AG04450 (cell line): ENCODE measurements around the gene SAMD4A. TPM values are rescaled to one million over a fixed set of nuclear protein-coding genes. Genes with fewer than 3 reads are reported as not detected.

Experiments used
- CTCF ChIA-PET: fragments of 300-600, 350-600 bp; formaldehyde crosslinking; extraction: SDS; loops from one replicate; lab custom pipeline; 2022; ENCODE audit warnings: antibody characterized with exemption, inconsistent platforms; lab: Charles Lee
- POLR2A ChIA-PET: fragments of 350-600 bp; formaldehyde crosslinking; extraction: SDS; loops from one replicate; lab custom pipeline; 2021; ENCODE audit warnings: antibody characterized with exemption, inconsistent platforms; lab: Yijun Ruan, JAX
- DNase-seq: peaks from one replicate; pipeline ENCODE4 v3.0.0-alpha.2; 2011; ENCODE audit warnings: low read depth, low spot score
- H3K27ac ChIP-seq: one replicate; pipeline ENCODE4 v1.5.1; 2012; ENCODE audit warnings: low read depth, low read length, control low read depth
- H3K27me3 ChIP-seq: one replicate; pipeline ENCODE4 v1.6.0; 2012; ENCODE audit warnings: low read length; ENCODE audit not compliant: control insufficient read depth, insufficient read depth
- H3K4me3 ChIP-seq: 2 replicates; pipeline ENCODE4 v1.5.1; 2011; ENCODE audit warnings: mild to moderate bottlenecking, low read depth, low read length, control low read depth
- H3K9me3 ChIP-seq: 2 replicates; pipeline ENCODE4 v1.5.1; 2012; ENCODE audit warnings: low read length; ENCODE audit not compliant: control insufficient read depth, insufficient read depth
- polyA plus RNA-seq: library from polyadenylated mRNA; depleted of rRNA; stranded (reverse); fragments of >200 nt; gene quantifications from 2 replicates; pipeline ENCODE4 v1.2.3, GENCODE V29; 2011
- TF ChIP-seq, protein P1 (sequence below): IDR thresholded peaks from 2 replicates; pipeline ENCODE4 v1.5.1; 2011; ENCODE audit warnings: low read depth, low read length, control low read depth, inconsistent platforms

SAMD4A gene
- polyA plus RNA-seq, 1 experiment, result 12.7 TPM

DNA sequence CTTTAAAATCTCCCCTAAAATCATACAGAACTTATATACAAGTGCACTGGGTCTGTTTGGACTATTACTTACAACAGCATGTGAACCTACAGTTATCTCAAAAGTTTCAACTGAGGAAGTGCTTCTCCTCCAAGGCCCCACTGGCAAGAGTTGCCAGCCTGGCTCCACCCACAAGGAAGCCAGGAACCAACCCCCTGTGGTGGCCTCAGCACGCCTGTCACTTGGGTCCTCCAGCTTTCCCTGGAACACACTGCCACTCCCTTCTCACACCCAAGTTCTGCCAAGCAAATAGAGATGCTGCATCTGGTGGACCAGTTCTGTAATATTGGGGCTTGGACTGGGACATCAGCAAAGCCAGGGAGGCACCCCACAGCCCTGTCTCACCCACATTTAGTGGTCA is 220.3 kb downstream of the SAMD4A start:
- Histone ChIP-seq H3K27ac (no peak overlapping the region), H3K27me3 (no peaks in the 10 kb centered on the region), H3K9me3 (no peaks in the 10 kb centered on the region), H3K4me3 (no peak overlapping the region)
- POLR2A ChIA-PET, result no interaction called here
- DNase-seq, result no peak
- TF ChIP-seq, protein P1, sequence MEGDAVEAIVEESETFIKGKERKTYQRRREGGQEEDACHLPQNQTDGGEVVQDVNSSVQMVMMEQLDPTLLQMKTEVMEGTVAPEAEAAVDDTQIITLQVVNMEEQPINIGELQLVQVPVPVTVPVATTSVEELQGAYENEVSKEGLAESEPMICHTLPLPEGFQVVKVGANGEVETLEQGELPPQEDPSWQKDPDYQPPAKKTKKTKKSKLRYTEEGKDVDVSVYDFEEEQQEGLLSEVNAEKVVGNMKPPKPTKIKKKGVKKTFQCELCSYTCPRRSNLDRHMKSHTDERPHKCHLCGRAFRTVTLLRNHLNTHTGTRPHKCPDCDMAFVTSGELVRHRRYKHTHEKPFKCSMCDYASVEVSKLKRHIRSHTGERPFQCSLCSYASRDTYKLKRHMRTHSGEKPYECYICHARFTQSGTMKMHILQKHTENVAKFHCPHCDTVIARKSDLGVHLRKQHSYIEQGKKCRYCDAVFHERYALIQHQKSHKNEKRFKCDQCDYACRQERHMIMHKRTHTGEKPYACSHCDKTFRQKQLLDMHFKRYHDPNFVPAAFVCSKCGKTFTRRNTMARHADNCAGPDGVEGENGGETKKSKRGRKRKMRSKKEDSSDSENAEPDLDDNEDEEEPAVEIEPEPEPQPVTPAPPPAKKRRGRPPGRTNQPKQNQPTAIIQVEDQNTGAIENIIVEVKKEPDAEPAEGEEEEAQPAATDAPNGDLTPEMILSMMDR, result no peak
- CTCF ChIA-PET, result interaction anchor here (0.6 kb wide), 1 partner anchor 223 kb away, joined by 3 read pairs; no protein-coding TSS in a partner anchor

- no peaks in the 10 kb centered on the region for H3K27me3 ChIP-seq
- TF ChIP-seq, protein P1, result no peak
- POLR2A ChIA-PET, result no interaction called here
- no peak for DNase-seq
- CTCF ChIA-PET, result interaction anchor here (2.3 kb wide), 1 partner anchor 15 kb away, joined by 7 read pairs; no protein-coding TSS in a partner anchor
- no peak overlapping the region for H3K27ac ChIP-seq
- H3K4me3 ChIP-seq, result no peak overlapping the region
- H3K9me3 ChIP-seq, result no peaks in the 10 kb centered on the region
These were observed 221.8 kb downstream of the SAMD4A start for GRCh38 chr14:54788701-54789100.

- POLR2A ChIA-PET, result no interaction called here
- CTCF ChIA-PET, result interaction anchor here (2.3 kb wide), 1 partner anchor 15 kb away, joined by 7 read pairs; no protein-coding TSS in a partner anchor
- H3K27ac ChIP-seq, result no peak overlapping the region
- no peak for DNase-seq
- no peak overlapping the region for H3K4me3 ChIP-seq
- TF ChIP-seq, protein P1, result no peak
- no peaks in the 10 kb centered on the region for H3K9me3 ChIP-seq
- no peaks in the 10 kb centered on the region for H3K27me3 ChIP-seq
These were observed 222.2 kb downstream of the SAMD4A start for GRCh38 chr14:54789166-54789565.

GRCh38 chr14:54789781-54790480 is 223.0 kb downstream of the SAMD4A start:
- no peak for DNase-seq
- H3K27me3 ChIP-seq, result no peaks in the 10 kb centered on the region
- ChIA-PET CTCF (interaction anchor here (0.8 to 2.3 kb wide), 2 partner anchors 16 to 226 kb away, joined by 7 to 9 read pairs; no protein-coding TSS in a partner anchor), POLR2A (interaction anchor here (0.6 kb wide), 1 partner anchor 72 kb away, joined by 4 read pairs; no protein-coding TSS in a partner anchor)
- TF ChIP-seq, protein P1, result no peak
- no peak overlapping the region for H3K4me3 ChIP-seq
- no peak overlapping the region for H3K27ac ChIP-seq
- peaks cover 5% of the 10 kb centered on the region; the same call in 1 of the 2 replicates for H3K9me3 ChIP-seq

DNA sequence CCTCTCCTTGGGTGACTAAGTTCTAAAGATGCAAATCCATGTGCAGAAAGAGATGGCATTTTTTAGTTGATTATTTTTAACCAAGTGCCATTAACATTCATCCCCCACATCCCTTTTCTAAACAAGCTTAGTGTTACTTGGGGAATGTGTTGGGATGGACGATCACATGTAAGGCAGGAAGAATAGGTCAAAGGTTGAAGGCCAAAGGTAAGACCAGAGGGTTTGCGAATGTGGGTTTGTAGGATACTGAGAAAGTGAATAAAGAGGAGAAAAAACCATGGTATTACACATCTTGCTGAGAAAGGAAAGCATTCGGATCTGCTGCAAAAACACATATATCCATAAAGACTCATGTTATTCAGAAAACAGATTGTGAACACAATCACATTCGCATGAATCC is 224.1 kb downstream of the SAMD4A start:
- H3K4me3 ChIP-seq, result no peak overlapping the region
- ChIA-PET CTCF (interaction anchor here (0.6 to 2.1 kb wide), 4 partner anchors 18 to 370 kb away, joined by 3 to 9 read pairs (median 6); no protein-coding TSS in a partner anchor), POLR2A (no interaction called here)
- TF ChIP-seq, protein P1, result no peak
- peaks cover 10% of the 10 kb centered on the region; the same call in 1 of the 2 replicates for H3K9me3 ChIP-seq
- H3K27ac ChIP-seq, result no peak overlapping the region
- no peaks in the 10 kb centered on the region for H3K27me3 ChIP-seq
- DNase-seq, result no peak
